ENCODE results near the gene ARMC8. TPM values are rescaled to one million over a fixed set of nuclear protein-coding genes. Genes with fewer than 3 reads are reported as not detected.

The ARMC8 gene
- total RNA-seq (2014; rRNA removed; shearing (Covaris generic)) (34.1 and 48.8 TPM in 2 replicates), total RNA-seq (2022) (57.1 and 61.8 TPM in 2 replicates), Bru-seq, nascent RNA (percentile 87 among the genes with signal in this experiment), BruChase-seq, experiment 1, labeled RNA remaining after a 6-hour chase (percentile 77 among the genes with signal in this experiment), BruChase-seq, experiment 2, labeled RNA remaining after a 2-hour chase (percentile 83 among the genes with signal in this experiment)
- long read RNA-seq, full-length matches to known transcripts: 87 of 182 reads
- long read RNA-seq, partial matches to known transcripts: 21 of 182 reads
- long read RNA-seq, other reads (novel, unspliced or antisense): 74 of 182 reads

- intact Hi-C loops (cut with micrococcal nuclease; ENCODE audit: unreplicated experiment): loop anchor here (5.0 to 10.0 kb wide), 3 partner anchors 227 to 730 kb away; no protein-coding TSS in a partner anchor
- H3K79me2 ChIP-seq (ENCODE audit: insufficient read depth, low read depth, low read length): peaks cover 48% of the 10 kb centered on the region
- H3K4me1 ChIP-seq (ENCODE audit: insufficient read depth, low read length, poor library complexity, severe bottlenecking): peaks cover 23% of the 10 kb centered on the region
- BruUV-seq (replicated peaks): no TSS peak
- H3K9me3 ChIP-seq (ENCODE audit: low read length): no peaks in the 10 kb centered on the region
- no peaks in the 10 kb centered on the region for H3K9me2 ChIP-seq (ENCODE audit: insufficient read depth, low read length)
- peaks cover 28% of the 10 kb centered on the region for H3K36me3 ChIP-seq (ENCODE audit: insufficient read depth, low read length)
- no peak for TF ChIP-seq CTCF (conservative IDR thresholded peaks at IDR 0.05; ENCODE audit: low read length)
- TF ChIP-seq EZH2phosphoT487 (IDR thresholded peaks at IDR 0.05; ENCODE audit: borderline replicate concordance, low read depth, low read length): no peak
- peak within 1 kb of the TSS; percentile 96 for H2AFZ ChIP-seq (ENCODE audit: low read length)
- H3K4me3 ChIP-seq (ENCODE audit: low read depth, low read length, poor library complexity, severe bottlenecking): peak within 1 kb of the TSS; percentile 96
- DNase-seq (ENCODE audit: low spot score): no peak
- peak within 1 kb of the TSS; percentile 99 for H3K4me2 ChIP-seq (ENCODE audit: low read length)
- ChIA-PET CTCF (ENCODE audit: unreplicated experiment) (interaction anchor here (0.6 kb wide), 1 partner anchor 90 kb away, joined by 3 read pairs; no protein-coding TSS in a partner anchor), POLR2A (interaction anchor here (0.6 to 2.0 kb wide), 4 partner anchors 11 to 400 kb away, joined by 3 to 13 read pairs (median 5); partner anchors contain the start of gene DBR1)
- peaks cover 20% of the 10 kb centered on the region for H4K20me1 ChIP-seq (ENCODE audit: insufficient read depth, low read length)
- peak within 1 kb of the TSS; percentile 52 for H3K27ac ChIP-seq (ENCODE audit: low read depth, low read length, poor library complexity, severe bottlenecking)
These were observed at the start of gene ARMC8 for GRCh38 chr3:138187296-138188012. Gene ARMC8 (plus strand): TSS chr3:138187301. CDS start chr3:138187555, 254 bp downstream.

DNA sequence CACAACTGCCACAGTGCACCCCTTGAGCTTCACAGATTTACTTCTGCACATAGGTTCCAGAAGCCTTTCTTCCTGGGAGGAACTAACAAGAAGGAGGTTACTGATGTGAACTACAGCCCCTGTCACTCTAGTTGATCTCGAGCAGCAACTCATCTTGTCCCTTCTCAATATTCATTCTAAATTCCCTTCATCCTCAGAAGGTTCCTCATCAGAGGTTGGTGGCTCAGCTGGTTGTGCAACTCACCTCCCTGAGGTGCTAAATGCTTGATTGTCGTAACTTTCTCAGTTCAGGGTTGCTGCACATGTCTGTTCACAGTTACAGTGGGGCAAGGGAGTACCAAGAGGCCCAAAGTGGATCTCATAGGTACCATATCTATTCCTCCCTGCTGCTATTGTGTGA, 49.2 kb upstream of the ARMC8 start:
- POLR2A ChIA-PET: no interaction called here
- no TSS peak for BruUV-seq (replicated peaks)
- intact Hi-C loops (cut with micrococcal nuclease; ENCODE audit: unreplicated experiment): no loop called here

More for the DNA sequence above, 49.2 kb upstream of the ARMC8 start:
- no peak for TF ChIP-seq CTCF (conservative IDR thresholded peaks at IDR 0.05; ENCODE audit: low read length)
- TF ChIP-seq EZH2phosphoT487 (IDR thresholded peaks at IDR 0.05; ENCODE audit: borderline replicate concordance, low read depth, low read length): no peak
- no peaks in the 10 kb centered on the region for H3K36me3 ChIP-seq (ENCODE audit: insufficient read depth, low read length)
- H3K27ac ChIP-seq (ENCODE audit: low read depth, low read length, poor library complexity, severe bottlenecking): no peak overlapping the region
- CTCF ChIA-PET (ENCODE audit: unreplicated experiment): no interaction called here
- no peaks in the 10 kb centered on the region for H3K79me2 ChIP-seq (ENCODE audit: insufficient read depth, low read depth, low read length)
- no peaks in the 10 kb centered on the region for H3K9me2 ChIP-seq (ENCODE audit: insufficient read depth, low read length)
- H3K9me3 ChIP-seq (ENCODE audit: low read length): no peaks in the 10 kb centered on the region
- H3K4me1 ChIP-seq (ENCODE audit: insufficient read depth, low read length, poor library complexity, severe bottlenecking): no peaks in the 10 kb centered on the region
- H4K20me1 ChIP-seq (ENCODE audit: insufficient read depth, low read length): no peaks in the 10 kb centered on the region
- H3K4me2 ChIP-seq (ENCODE audit: low read length): no peak overlapping the region
- H2AFZ ChIP-seq (ENCODE audit: low read length): no peak overlapping the region
- no peak overlapping the region for H3K4me3 ChIP-seq (ENCODE audit: low read depth, low read length, poor library complexity, severe bottlenecking)
- no peak for DNase-seq (ENCODE audit: low spot score)
